ENCODE data around the gene MYO1B. TPM values are rescaled to one million over a fixed set of nuclear protein-coding genes. Genes with fewer than 3 reads are reported as not detected.

Gene MYO1B
- polyA plus RNA-seq, 1 experiment, result 87.2 TPM

GRCh38 chr2:191436368-191437055 lies 191.3 kb downstream of the MYO1B start:
- Histone ChIP-seq H3K27me3 (ENCODE audit: control insufficient read depth, insufficient read depth, low read length) (no peaks in the 10 kb centered on the region; the same call in 1 of the 2 replicates), H3K4me3 (ENCODE audit: low read depth, low read length) (no peak overlapping the region), H3K36me3 (ENCODE audit: control insufficient read depth, insufficient read depth, low read length) (no peaks in the 10 kb centered on the region)
- TF ChIP-seq CTCF (IDR thresholded peaks at IDR 0.05; ENCODE audit: insufficient read depth, low read depth, low read length), result no peak
- ChIA-PET CTCF (interaction anchor here (0.7 kb wide), 1 partner anchor 26 kb away, joined by 3 read pairs; no protein-coding TSS in a partner anchor), POLR2A (no interaction called here)
- DNase-seq (ENCODE audit: low read depth), result no peak

GRCh38 chr2:191439481-191439880 lies 194.3 kb downstream of the MYO1B start:
- Histone ChIP-seq H3K27me3 (ENCODE audit: control insufficient read depth, insufficient read depth, low read length) (no peaks in the 10 kb centered on the region; the same call in 1 of the 2 replicates), H3K36me3 (ENCODE audit: control insufficient read depth, insufficient read depth, low read length) (no peaks in the 10 kb centered on the region), H3K4me3 (ENCODE audit: low read depth, low read length) (no peak overlapping the region)
- POLR2A ChIA-PET, result no interaction called here
- TF ChIP-seq CTCF (IDR thresholded peaks at IDR 0.05; ENCODE audit: insufficient read depth, low read depth, low read length), result no peak
- DNase-seq (ENCODE audit: low read depth), result no peak
- CTCF ChIA-PET, result no interaction called here

- peak; percentile 93 for DNase-seq (ENCODE audit: low read depth)
- ChIA-PET CTCF (interaction anchor here (0.7 to 0.9 kb wide), 2 partner anchors 33 to 277 kb away, joined by 3 to 5 read pairs; no protein-coding TSS in a partner anchor), POLR2A (no interaction called here)
- H3K27me3 ChIP-seq (ENCODE audit: control insufficient read depth, insufficient read depth, low read length), result 0 out of 2 replicates have a peak, but pooled peaks cover 2% of the 10 kb centered on the region
- no peak overlapping the region for H3K4me3 ChIP-seq (ENCODE audit: low read depth, low read length)
- H3K36me3 ChIP-seq (ENCODE audit: control insufficient read depth, insufficient read depth, low read length), result no peaks in the 10 kb centered on the region
- TF ChIP-seq CTCF (IDR thresholded peaks at IDR 0.05; ENCODE audit: insufficient read depth, low read depth, low read length), result no peak
Measured at GRCh38 chr2:191441496-191442214, 196.5 kb downstream of the MYO1B start.

GRCh38 chr2:191443446-191443845 lies 198.2 kb downstream of the MYO1B start:
- Histone ChIP-seq H3K36me3 (ENCODE audit: control insufficient read depth, insufficient read depth, low read length) (no peaks in the 10 kb centered on the region), H3K4me3 (ENCODE audit: low read depth, low read length) (no peak overlapping the region), H3K27me3 (ENCODE audit: control insufficient read depth, insufficient read depth, low read length) (0 out of 2 replicates have a peak, but pooled peaks cover 2% of the 10 kb centered on the region)
- no peak for DNase-seq (ENCODE audit: low read depth)
- no peak for TF ChIP-seq CTCF (IDR thresholded peaks at IDR 0.05; ENCODE audit: insufficient read depth, low read depth, low read length)
- CTCF ChIA-PET, result interaction anchor here (1.2 kb wide), 1 partner anchor 11 kb away, joined by 3 read pairs; no protein-coding TSS in a partner anchor
- POLR2A ChIA-PET, result no interaction called here

- POLR2A ChIA-PET, result no interaction called here
- H3K27me3 ChIP-seq (ENCODE audit: control insufficient read depth, insufficient read depth, low read length), result 0 out of 2 replicates have a peak, but pooled peaks cover 2% of the 10 kb centered on the region
- no peak overlapping the region for H3K4me3 ChIP-seq (ENCODE audit: low read depth, low read length)
- DNase-seq (ENCODE audit: low read depth), result no peak
- CTCF ChIA-PET, result interaction anchor here (1.2 kb wide), 1 partner anchor 54 kb away, joined by 3 read pairs; no protein-coding TSS in a partner anchor
- no peaks in the 10 kb centered on the region for H3K36me3 ChIP-seq (ENCODE audit: control insufficient read depth, insufficient read depth, low read length)
- TF ChIP-seq CTCF (IDR thresholded peaks at IDR 0.05; ENCODE audit: insufficient read depth, low read depth, low read length), result no peak
Measured at GRCh38 chr2:191446910-191447309, 201.7 kb downstream of the MYO1B start.

Data from BJ (cell line).